H1 (cell line): Measurements from ENCODE around the gene TMEM151A. TPM values are rescaled to one million over a fixed set of nuclear protein-coding genes. Genes with fewer than 3 reads are reported as not detected.

Source experiments
- BACH1 ChIP-seq: IDR thresholded peaks from 2 replicates; pipeline ENCODE4 v1.6.1; 2012; ENCODE audit warnings: low read length, improper control_type of control experiment
- CBX5 ChIP-seq: fragments of 300-800, 300-1000 bp; sonication (generic); IDR thresholded peaks from 2 replicates; pipeline ENCODE4 v1.7.1; 2016; ENCODE audit warnings: antibody characterized with exemption, low read length, low read depth
- CEBPB ChIP-seq: IDR thresholded peaks from 2 replicates; pipeline ENCODE4 v1.6.1; 2012; ENCODE audit warnings: low read depth, low read length
- SP1 ChIP-seq: IDR thresholded peaks from 2 replicates; pipeline ENCODE4 v1.6.1; 2011; ENCODE audit warnings: low read depth, low read length
- ZNF274 ChIP-seq: IDR thresholded peaks from 2 replicates; pipeline ENCODE4 v1.7.0; 2012; ENCODE audit warnings: low read length, borderline replicate concordance; ENCODE audit errors: extremely low read depth
- polyA plus RNA-seq, 7 experiments: library from polyadenylated mRNA; depleted of rRNA in 3 of 7; stranded (reverse) in 5 of 7; unstranded in 2 of 7; fragments of >200 nt in 5 of 7; fragments of 200-250 nt in 2 of 7; gene quantifications; 1 replicate in 5 of 7; 2 replicates in 1 of 7; 4 replicates in 1 of 7; pipeline versions ENCODE4 v1.2.1 to v1.2.3, GENCODE V29; 2011 to 2013; ENCODE audit warnings: missing spikeins in 2 of 7, mixed read lengths in 2 of 7
- total RNA-seq: library from RNA; stranded (reverse); fragmentation: NEBNext Ultra II Directional; extraction: Animal tissue kit (Norgen Biotek cat#: 25700); gene quantifications from 2 replicates; pipeline ENCODE4 v1.2.1, GENCODE V29; 2021
- TF ChIP-seq, protein P1 (sequence below): IDR thresholded peaks from 2 replicates; pipeline ENCODE4 v1.6.1; 2012; ENCODE audit warnings: inconsistent platforms

Gene TMEM151A
- total and polyA plus RNA-seq, 2 of the 8 experiments (the other 6 are each of a cell fraction or from before 2014, with no cell fraction given): 3.2 TPM

DNA sequence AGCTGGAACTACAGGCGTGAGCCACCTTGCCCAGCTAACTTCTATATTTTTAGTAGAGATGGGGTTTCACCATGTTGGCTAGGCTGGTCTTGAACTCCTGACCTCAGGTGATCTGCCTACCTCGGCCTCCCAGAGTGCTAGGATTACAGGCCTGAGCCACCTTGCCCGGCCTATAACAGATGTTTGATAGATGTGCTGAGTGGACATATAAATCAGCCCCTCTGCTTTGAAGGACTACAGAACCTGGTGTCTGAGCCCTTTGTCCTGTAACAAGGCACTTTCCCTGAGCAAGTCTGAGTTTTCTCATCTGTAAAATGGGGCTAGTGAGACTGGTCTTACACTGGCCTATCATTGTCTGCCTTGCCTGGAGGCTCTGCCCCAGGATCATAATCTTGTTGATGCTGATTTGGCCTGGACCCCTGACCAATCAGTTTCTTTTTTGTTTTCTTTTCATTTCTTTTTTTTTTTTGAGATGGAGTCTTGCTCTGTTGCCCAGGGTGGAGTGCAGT lies 37.5 kb downstream of the TMEM151A start (continued):
- TF ChIP-seq CEBPB (no peak), CBX5 (no peak), SP1 (no peak), ZNF274 (no peak), BACH1 (no peak)
- TF ChIP-seq, protein P1, sequence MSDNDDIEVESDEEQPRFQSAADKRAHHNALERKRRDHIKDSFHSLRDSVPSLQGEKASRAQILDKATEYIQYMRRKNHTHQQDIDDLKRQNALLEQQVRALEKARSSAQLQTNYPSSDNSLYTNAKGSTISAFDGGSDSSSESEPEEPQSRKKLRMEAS: no peak
